Heart right ventricle (tissue), 16 donors: ENCODE measurements around the gene ZFPL1. TPM values are rescaled to one million over a fixed set of nuclear protein-coding genes. Genes with fewer than 3 reads are reported as not detected.

Source experiments
- ATAC-seq, 8 donors: fragments of 200-7000 bp; cut with Tn5 transposase; one replicate each; pipeline ENCODE4 v1.9.1; 2020; ENCODE audit warnings: mild to moderate bottlenecking in 8 of 8, moderate library complexity in 8 of 8, moderate number of reproducible peaks in 1 of 8
- DNase-seq, 2 donors: peaks; one replicate each; pipeline ENCODE4 v3.0.0-alpha.2; 2020
- H3K27ac ChIP-seq, 10 donors: fragments of 200-600 bp; sonication (generic) in 2 of 10; one replicate each; pipeline versions ENCODE4 v1.5.0 to v1.8.0; 2020 to 2022; ENCODE audit warnings: mild to moderate bottlenecking in 3 of 10
- H3K27me3 ChIP-seq, 7 donors: fragments of 200-600 bp; one replicate each; pipeline ENCODE4 v1.8.0; 2021 to 2022; ENCODE audit warnings: mild to moderate bottlenecking in 2 of 7
- H3K36me3 ChIP-seq, 9 donors: fragments of 200-600 bp; sonication (generic) in 1 of 9; one replicate each; pipeline versions ENCODE4 v1.5.0 to v1.8.0; 2020 to 2022; ENCODE audit warnings: mild to moderate bottlenecking in 2 of 9
- H3K4me1 ChIP-seq, 9 donors: fragments of 200-600 bp; sonication (generic) in 1 of 9; one replicate each; pipeline versions ENCODE4 v1.5.0 to v1.8.0; 2020 to 2022; ENCODE audit warnings: mild to moderate bottlenecking in 4 of 9
- H3K4me3 ChIP-seq, 10 donors: fragments of 200-600 bp; sonication (generic) in 2 of 10; one replicate each; pipeline versions ENCODE4 v1.5.0 to v1.8.0; 2020 to 2022; ENCODE audit warnings: mild to moderate bottlenecking in 7 of 10, moderate library complexity in 2 of 10
- H3K9me3 ChIP-seq, 11 donors: fragments of 200-600 bp in 10 of 11; sonication (generic) in 2 of 11; one replicate each; pipeline versions ENCODE4 v1.5.0 to v1.8.0; 2013 to 2022; ENCODE audit warnings: mild to moderate bottlenecking in 2 of 11, control low read depth in 1 of 11, moderate library complexity in 1 of 11
- WGBS, 2 donors: extraction: QIAGEN DNeasy Blood & Tissue Kit; methylation state at CpG; one replicate each; pipeline ENCODE4 v1.1.7; 2013; ENCODE audit warnings: inconsistent platforms in 1 of 2; 5-methylcytosine and 5-hydroxymethylcytosine counted together
- intact Hi-C, 10 donors: fragments of 100-400 bp; cut with DNase I; formaldehyde crosslinking; loops; one replicate each; pipeline versions ENCODE4 v1.11.1 to v1.14.2; 2022
- polyA plus RNA-seq, 2 donors: library from polyadenylated mRNA; stranded (reverse); fragments of 200-250 nt; gene quantifications; one replicate each; pipeline ENCODE4 v1.2.3, GENCODE V29; 2013
- total RNA-seq, 10 donors: library from RNA; stranded (reverse); fragmentation: NEBNext Ultra II Directional in 3 of 10; extraction: Animal tissue kit (Norgen Biotek cat#: 25700) in 3 of 10; gene quantifications; one replicate each; pipeline versions ENCODE4 v1.2.1 to v1.2.4, GENCODE V29; 2021 to 2023
- TF ChIP-seq, protein P1 (sequence below), 9 donors: fragments of 200-600 bp; sonication (generic) in 2 of 9; IDR thresholded peaks; one replicate each; pipeline versions ENCODE4 v1.5.0 to v1.8.0; 2021 to 2022; ENCODE audit warnings: antibody characterized with exemption in 9 of 9, mild to moderate bottlenecking in 5 of 9, moderate library complexity in 1 of 9
- donor health status: Arrhythmogenic right ventricular cardiomyopathy.
- donor health status: ischemic (EF 13 %, LVEDD 7.1; RV severe dilation, severe dysfunction).
- donor health status: healthy with polysubstance abuse.
- donor health status: DM: no; HTN: yes; CAD: no.
- donor health status: DM: no; HTN: no; CAD: no.
- donor health status: ischemic (EF 25% LVEDD 6.9; RV normal size, moderate dysfunction).
- donor health status: ischemic (EF 25% LVEDD 5.7; RV mildly dilated, moderate dysfunction).
- donor health status: healthy.
- donor health status: DM: yes; HTN: yes; CAD: no.
- donor health status: Ischemic cardiomyopathy.
- donor health status: ischemic (EF 35%, LVEDD 5.7; RV mildly dilated, moderate dysfunction).
- donor health status: nonischemic (EF 11% LVEDD 7.7; RV severe dilation, severe dysfunction).
- donor health status: DM: yes; HTN: yes; CAD: no.
- donor health status: PGD.
- donor health status: ischemic (EF 29% LVEDD 5.4; RV normal size, mild dysfunction).
- donor health status: nonischemic (EF 23%, LVEDD 6.1; RV moderate dilation, normal function).

The ZFPL1 gene
- total and polyA plus RNA-seq, 12 donors = 21.5 to 49.2 (median 25.6) TPM

DNA sequence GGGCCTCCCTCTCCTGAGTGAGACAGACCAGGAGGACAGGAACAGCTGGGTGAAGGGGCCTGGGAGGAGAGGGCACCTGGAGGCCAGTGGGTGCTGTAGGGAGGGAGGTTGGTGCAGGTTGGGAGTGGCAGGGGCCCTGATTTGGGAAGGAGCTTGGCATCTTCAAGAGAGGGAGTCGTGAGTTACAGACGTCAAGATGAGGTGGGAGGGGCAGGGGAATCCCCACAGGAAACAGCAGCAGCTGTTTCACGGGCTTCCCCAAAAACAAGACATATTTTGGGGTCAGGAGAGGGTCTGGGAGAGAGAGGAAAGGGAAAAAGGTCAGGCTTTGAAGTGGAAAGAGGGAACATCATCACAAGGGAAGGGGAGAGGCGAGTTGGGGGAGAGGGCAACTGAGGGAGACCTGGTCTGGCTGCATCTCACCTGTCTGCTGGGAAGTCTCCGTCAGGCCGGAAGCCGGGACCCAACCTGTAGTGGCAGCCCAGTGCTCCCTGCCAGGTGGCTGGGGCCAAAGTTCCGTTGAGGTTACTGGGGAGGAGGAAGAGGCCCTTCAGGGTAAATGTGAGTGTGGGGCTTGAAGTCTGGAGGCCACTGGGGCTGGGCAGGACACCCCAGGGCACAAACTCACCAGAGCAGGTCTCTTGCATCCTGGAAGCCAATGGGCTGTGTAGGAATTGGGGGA, 30.1 kb upstream of the ZFPL1 start:
- H3K9me3 ChIP-seq = no peaks in the 10 kb centered on the region
- intact Hi-C loops = no loop called here
- no peaks in the 10 kb centered on the region for H3K27me3 ChIP-seq
- DNase-seq (no peak), ATAC-seq (no peak)
- H3K36me3 ChIP-seq = no peaks in the 10 kb centered on the region
- H3K4me3 ChIP-seq = no peak overlapping the region
- no peaks in the 10 kb centered on the region for H3K4me1 ChIP-seq
- TF ChIP-seq, protein P1, sequence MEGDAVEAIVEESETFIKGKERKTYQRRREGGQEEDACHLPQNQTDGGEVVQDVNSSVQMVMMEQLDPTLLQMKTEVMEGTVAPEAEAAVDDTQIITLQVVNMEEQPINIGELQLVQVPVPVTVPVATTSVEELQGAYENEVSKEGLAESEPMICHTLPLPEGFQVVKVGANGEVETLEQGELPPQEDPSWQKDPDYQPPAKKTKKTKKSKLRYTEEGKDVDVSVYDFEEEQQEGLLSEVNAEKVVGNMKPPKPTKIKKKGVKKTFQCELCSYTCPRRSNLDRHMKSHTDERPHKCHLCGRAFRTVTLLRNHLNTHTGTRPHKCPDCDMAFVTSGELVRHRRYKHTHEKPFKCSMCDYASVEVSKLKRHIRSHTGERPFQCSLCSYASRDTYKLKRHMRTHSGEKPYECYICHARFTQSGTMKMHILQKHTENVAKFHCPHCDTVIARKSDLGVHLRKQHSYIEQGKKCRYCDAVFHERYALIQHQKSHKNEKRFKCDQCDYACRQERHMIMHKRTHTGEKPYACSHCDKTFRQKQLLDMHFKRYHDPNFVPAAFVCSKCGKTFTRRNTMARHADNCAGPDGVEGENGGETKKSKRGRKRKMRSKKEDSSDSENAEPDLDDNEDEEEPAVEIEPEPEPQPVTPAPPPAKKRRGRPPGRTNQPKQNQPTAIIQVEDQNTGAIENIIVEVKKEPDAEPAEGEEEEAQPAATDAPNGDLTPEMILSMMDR (IDR thresholded peaks at IDR 0.05) = no peak
- 42 to 49% methylated on average over 8 of the region's 8 CpGs for WGBS, 2 donors
- H3K27ac ChIP-seq = no peak overlapping the region

DNA sequence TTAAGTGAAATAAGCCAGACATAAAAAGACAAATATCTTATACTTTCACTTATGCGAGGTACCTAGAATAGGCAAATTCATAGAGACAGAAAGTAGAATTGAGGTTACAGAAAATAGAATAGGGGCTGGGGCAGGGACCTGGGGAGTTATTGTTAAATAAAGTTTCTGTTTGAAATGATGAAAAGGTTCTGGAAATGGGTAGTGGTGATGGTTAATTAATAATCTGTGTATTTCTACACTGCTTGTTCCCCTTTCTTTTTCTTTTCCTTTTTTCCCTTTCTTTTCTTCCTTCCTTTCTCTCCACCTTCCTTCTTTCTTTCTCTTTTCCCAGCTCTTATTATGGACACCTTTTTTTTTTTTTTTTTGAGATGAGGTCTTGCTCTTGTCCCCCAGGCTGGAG, 28.5 kb upstream of the ZFPL1 start:
- no peaks in the 10 kb centered on the region for H3K27me3 ChIP-seq
- WGBS, 2 donors = 77 to 80% methylated on average over 1 of the region's 1 CpG
- no peaks in the 10 kb centered on the region for H3K9me3 ChIP-seq
- H3K27ac ChIP-seq = no peak overlapping the region
- no peaks in the 10 kb centered on the region for H3K36me3 ChIP-seq
- intact Hi-C loops = no loop called here
- no peaks in the 10 kb centered on the region for H3K4me1 ChIP-seq
- TF ChIP-seq, protein P1 (IDR thresholded peaks at IDR 0.05) = no peak
- no peak for DNase-seq
- H3K4me3 ChIP-seq = no peak overlapping the region
- no peak for ATAC-seq

DNA sequence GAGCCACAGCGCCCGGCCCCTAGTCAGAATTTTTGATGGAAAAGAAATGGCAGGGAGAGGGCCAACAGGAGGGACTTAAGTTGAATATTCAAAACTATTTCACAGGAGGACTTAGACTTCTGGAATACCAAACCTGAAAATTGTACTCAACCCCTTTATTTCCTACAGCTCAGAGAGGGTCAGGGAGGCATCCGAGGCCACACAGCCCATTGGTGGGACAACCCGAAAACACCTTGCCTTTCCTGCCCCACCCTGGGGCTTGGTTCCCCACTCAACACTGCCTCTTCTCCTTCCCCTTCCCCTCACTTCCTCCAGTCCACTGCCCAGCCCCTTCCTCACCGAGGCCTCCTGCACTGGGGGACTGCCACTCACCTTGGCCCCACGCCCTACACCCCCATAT, 27.0 kb upstream of the ZFPL1 start:
- no peaks in the 10 kb centered on the region for H3K4me1 ChIP-seq
- H3K36me3 ChIP-seq = no peaks in the 10 kb centered on the region
- H3K27me3 ChIP-seq = no peaks in the 10 kb centered on the region
- no peaks in the 10 kb centered on the region for H3K9me3 ChIP-seq
- ATAC-seq (no peak), DNase-seq (no peak)
- TF ChIP-seq, protein P1 (IDR thresholded peaks at IDR 0.05) = no peak
- H3K27ac ChIP-seq = no peak overlapping the region
- intact Hi-C loops = no loop called here
- 83 to 89% methylated on average over 6 of the region's 6 CpGs for WGBS, 2 donors
- H3K4me3 ChIP-seq = no peak overlapping the region

GRCh38 chr11:65057526-65057925, 26.5 kb upstream of the ZFPL1 start:
- Histone ChIP-seq H3K27ac (no peak overlapping the region), H3K4me3 (no peak overlapping the region), H3K4me1 (no peaks in the 10 kb centered on the region), H3K27me3 (no peaks in the 10 kb centered on the region), H3K36me3 (no peaks in the 10 kb centered on the region), H3K9me3 (no peaks in the 10 kb centered on the region)
- 89 to 92% methylated on average over 7 of the region's 7 CpGs for WGBS, 2 donors
- TF ChIP-seq, protein P1 (IDR thresholded peaks at IDR 0.05) = no peak
- ATAC-seq (no peak), DNase-seq (no peak)
- intact Hi-C loops = no loop called here
